GM12892 (cell line): Measurements from ENCODE around the gene LGI1.

ENCODE experiments used
- POLR2A ChIP-seq: IDR thresholded peaks from 2 replicates; pipeline ENCODE4 v1.6.1; 2011; ENCODE audit warnings: low read depth, low read length, control low read depth
- POLR2AphosphoS5 ChIP-seq: IDR thresholded peaks from 2 replicates; pipeline ENCODE4 v1.6.1; 2011; ENCODE audit warnings: low read depth, low read length, control low read depth

- TF ChIP-seq POLR2A (no peak), POLR2AphosphoS5 (no peak)
These were observed 1.6 kb upstream of the LGI1 start for GRCh38 chr10:93756118-93756517.
